HG02798 (cell line): Measurements from ENCODE around the gene CHIC2.
"Not testable (repeated sequence)": the region's sequence is repeated elsewhere in the genome, so short reads cannot be mapped to it uniquely, and the experiment has no call there.

Experiments used
- ATAC-seq: cut with Tn5 transposase; IDR thresholded peaks from one replicate; pipeline ENCODE4 v1.9.1; 2021; ENCODE audit warnings: mild to moderate bottlenecking; ENCODE audit not compliant: unreplicated experiment, poor library complexity

Gene CHIC2

GRCh38 chr4:54062392-54062791 is 2.0 kb downstream of the CHIC2 start:
- no peak for ATAC-seq

GRCh38 chr4:54061873-54062272 is 2.5 kb downstream of the CHIC2 start:
- ATAC-seq = no peak

- ATAC-seq = no peak
Measured at GRCh38 chr4:54061067-54061466, 3.3 kb downstream of the CHIC2 start.

- no peak for ATAC-seq
Measured at GRCh38 chr4:54060116-54060515, 4.3 kb downstream of the CHIC2 start.

GRCh38 chr4:54058171-54058570 is 6.2 kb downstream of the CHIC2 start:
- ATAC-seq = no peak

- ATAC-seq = no peak
Measured at GRCh38 chr4:54056360-54056759, 8.0 kb downstream of the CHIC2 start.

GRCh38 chr4:54055494-54055893 is 8.9 kb downstream of the CHIC2 start:
- ATAC-seq = no peak

- no peak for ATAC-seq
Measured at GRCh38 chr4:54054501-54054900, 9.9 kb downstream of the CHIC2 start.

GRCh38 chr4:54053322-54053721 is 11.1 kb downstream of the CHIC2 start:
- not testable (repeated sequence) for ATAC-seq

GRCh38 chr4:54050214-54050904 is 14.0 kb downstream of the CHIC2 start:
- ATAC-seq = no peak

- ATAC-seq = not testable (repeated sequence)
Measured at GRCh38 chr4:54043630-54044029, 20.8 kb downstream of the CHIC2 start.

GRCh38 chr4:54041933-54042332 is 22.5 kb downstream of the CHIC2 start:
- no peak for ATAC-seq

GRCh38 chr4:54041100-54041499 is 23.3 kb downstream of the CHIC2 start:
- no peak for ATAC-seq

- no peak for ATAC-seq
Measured at GRCh38 chr4:54038056-54038455, 26.3 kb downstream of the CHIC2 start.

GRCh38 chr4:54036184-54036583 is 28.2 kb downstream of the CHIC2 start:
- no peak for ATAC-seq

GRCh38 chr4:54032558-54033135 is 31.8 kb downstream of the CHIC2 start:
- ATAC-seq = no peak

GRCh38 chr4:54027311-54027710 is 37.1 kb downstream of the CHIC2 start:
- ATAC-seq = no peak

GRCh38 chr4:54025582-54025981 is 38.8 kb downstream of the CHIC2 start:
- ATAC-seq = no peak

- not testable (repeated sequence) for ATAC-seq
Measured at GRCh38 chr4:54023019-54023418, 41.4 kb downstream of the CHIC2 start.

- no peak for ATAC-seq
Measured at GRCh38 chr4:54017974-54018373, 46.4 kb downstream of the CHIC2 start.

- ATAC-seq = no peak
Measured at GRCh38 chr4:54017308-54017707, 47.1 kb downstream of the CHIC2 start.

GRCh38 chr4:54016504-54016903 is 47.9 kb downstream of the CHIC2 start:
- no peak for ATAC-seq
